Measurements from ENCODE around the gene POTEM.
"Not testable (repeated sequence)": the region's sequence is repeated elsewhere in the genome, so short reads cannot be mapped to it uniquely, and the experiment has no call there.

POTEM gene

DNA sequence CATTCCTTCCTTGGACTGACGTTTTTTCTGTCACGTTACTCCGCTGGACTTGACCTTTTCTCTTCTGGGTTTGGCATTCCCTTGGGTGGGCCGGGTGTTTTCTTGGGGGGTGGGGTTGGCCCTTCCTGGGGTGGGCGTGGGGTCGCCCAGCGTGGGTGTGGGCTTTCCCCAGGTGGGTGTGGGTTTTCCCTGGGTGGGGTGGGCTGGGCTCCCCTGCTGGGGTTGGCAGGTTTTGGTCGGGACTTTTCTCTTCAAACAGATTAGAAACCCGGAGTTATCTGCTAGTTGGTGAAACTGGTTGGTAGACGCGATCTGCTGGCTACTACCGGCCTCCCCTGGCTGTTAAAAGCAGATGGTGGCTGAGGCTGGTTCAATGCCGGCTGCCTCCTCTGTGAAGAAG, at the start of gene POTEM:
Gene POTEM, plus strand, starts transcription at position 301 of the 400 bp plus-strand sequence. Its CDS starts 52 bp downstream, at position 353.
- not testable (repeated sequence) for H3K36me3 ChIP-seq; H3K9ac ChIP-seq; H3K27me3 ChIP-seq; H3K27ac ChIP-seq; H3K4me3 ChIP-seq; H3K9me3 ChIP-seq (replicated peaks in 1 of 11); H4K20me1 ChIP-seq; H3K4me2 ChIP-seq; H3K4me1 ChIP-seq

DNA sequence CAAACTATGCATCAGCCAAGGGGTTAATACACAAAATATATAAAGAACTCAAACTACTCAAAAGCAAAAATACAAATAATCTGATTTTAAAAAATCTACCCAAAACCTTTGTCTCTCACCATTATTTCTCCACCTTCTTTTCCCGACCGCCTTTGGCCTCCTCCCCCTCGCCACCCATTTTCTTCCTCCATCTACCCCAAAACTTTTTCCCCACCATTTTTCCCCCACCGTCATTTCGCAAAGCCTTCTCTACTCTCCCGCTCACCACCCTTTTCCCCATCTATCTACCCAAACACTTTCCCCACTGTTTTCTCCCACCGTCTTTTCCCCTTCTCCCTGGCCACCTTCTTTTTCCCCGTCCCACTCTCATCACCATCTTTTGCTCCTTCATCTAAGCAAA, 48.9 kb upstream of the POTEM start:
- H3K4me2 ChIP-seq; H3K36me3 ChIP-seq; H3K27ac ChIP-seq; H4K20me1 ChIP-seq; H3K4me3 ChIP-seq; H3K4me1 ChIP-seq; H3K9ac ChIP-seq; H3K27me3 ChIP-seq; H3K9me3 ChIP-seq (replicated peaks in 1 of 11): not testable (repeated sequence)

DNA sequence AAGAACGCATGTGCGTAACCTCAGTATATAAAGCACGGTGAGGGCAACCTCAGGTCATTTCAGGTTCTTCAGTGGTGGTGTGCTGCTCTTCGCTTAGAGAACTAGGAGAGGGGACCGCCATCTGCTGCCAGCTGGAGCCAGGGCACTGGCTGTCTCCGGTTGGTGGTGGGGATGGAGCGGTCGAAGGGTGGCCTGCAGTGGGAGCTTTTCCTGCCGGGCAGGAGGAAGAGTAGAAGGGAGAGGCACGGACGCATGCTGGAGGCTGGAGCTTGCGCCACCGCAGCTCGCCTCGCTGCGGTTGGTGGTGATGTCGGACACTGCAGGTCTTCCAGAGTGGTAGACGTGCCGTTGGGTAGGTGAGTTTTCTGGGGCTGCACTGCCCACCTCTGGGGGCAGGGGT, 47.2 kb upstream of the POTEM start:
- not testable (repeated sequence) for H3K4me2 ChIP-seq; H3K9ac ChIP-seq; H3K27ac ChIP-seq; H3K4me1 ChIP-seq; H3K4me3 ChIP-seq; H3K27me3 ChIP-seq; H3K9me3 ChIP-seq (replicated peaks in 1 of 11); H3K36me3 ChIP-seq; H4K20me1 ChIP-seq

DNA sequence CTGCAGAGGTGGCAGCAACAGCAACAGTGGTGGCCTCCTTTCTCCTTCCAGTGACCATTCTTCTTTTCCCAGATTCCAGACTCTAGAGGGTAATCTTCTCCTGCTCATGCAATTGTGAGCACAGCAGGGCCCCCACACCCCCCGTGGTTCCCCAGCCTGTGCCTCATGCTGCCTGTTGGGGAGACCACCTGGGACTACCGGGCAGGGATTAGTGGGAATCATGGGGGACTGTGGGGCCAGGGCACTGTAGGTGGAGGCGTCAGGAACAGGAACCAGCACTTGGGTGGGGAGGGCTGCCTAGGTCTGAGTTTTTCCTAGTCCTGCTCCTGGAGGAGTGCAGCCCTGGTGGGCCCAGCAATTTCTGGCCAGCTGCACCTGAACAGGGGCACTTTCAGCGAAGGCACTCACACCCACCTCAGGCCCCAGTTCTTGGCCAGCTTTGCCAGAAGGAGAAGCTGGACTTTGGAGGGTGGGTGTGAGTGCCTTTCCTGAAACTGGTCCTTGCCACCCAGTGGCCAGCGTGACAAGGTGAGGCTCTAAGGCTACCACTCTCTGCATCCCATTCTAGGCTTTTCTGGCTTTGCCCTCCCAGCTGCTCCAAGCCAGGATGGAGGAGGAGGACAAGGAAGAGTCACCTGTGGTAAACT, 46.1 kb upstream of the POTEM start:
- not testable (repeated sequence) for H4K20me1 ChIP-seq; H3K4me2 ChIP-seq; H3K36me3 ChIP-seq; H3K27ac ChIP-seq; H3K9ac ChIP-seq; H3K4me1 ChIP-seq; H3K4me3 ChIP-seq; H3K27me3 ChIP-seq; H3K9me3 ChIP-seq (replicated peaks in 1 of 11)

DNA sequence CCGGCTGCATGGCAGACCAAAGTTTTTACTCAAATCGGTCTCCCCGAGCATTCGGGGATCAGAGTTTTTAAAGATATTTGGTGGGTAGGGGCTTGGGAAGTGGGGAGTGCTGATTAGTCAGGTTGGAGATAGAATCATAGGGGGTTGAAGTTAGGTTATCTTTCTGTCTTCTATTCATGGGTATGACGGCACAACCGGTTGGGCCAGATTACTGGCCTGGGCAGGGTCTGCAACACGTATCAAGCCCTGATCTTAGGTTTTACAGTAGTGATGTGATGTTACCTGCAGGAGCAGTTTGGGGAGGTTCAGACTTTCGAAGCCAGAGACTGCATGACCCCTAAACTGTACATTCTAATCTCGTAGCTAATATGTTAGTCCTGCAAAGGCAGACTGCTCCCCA, 30.4 kb upstream of the POTEM start:
- not testable (repeated sequence) for H3K4me2 ChIP-seq; H3K4me1 ChIP-seq; H3K4me3 ChIP-seq; H3K27me3 ChIP-seq; H3K9me3 ChIP-seq (replicated peaks in 1 of 11); H3K36me3 ChIP-seq; H3K9ac ChIP-seq; H4K20me1 ChIP-seq; H3K27ac ChIP-seq

DNA sequence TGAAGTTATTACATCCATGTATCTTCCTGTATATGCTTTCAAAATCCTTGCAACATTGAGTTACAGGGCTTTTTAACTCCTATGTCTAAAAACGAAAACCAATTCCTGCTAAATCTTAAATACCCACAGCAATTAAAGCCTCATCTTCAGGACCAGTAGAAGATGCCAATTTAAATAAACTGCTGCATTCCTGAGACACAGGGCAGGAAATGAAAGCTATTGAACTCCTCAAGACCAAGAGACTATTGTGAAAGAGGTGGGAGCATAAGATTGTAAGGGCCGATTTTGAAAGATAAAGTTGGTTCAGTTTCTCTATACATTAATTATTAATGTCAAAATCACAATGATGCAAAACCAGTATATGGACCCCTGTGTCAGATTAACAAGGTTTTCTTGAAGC, 28.5 kb upstream of the POTEM start:
- H3K27ac ChIP-seq; H3K4me2 ChIP-seq; H3K36me3 ChIP-seq; H3K9ac ChIP-seq; H3K27me3 ChIP-seq; H3K4me1 ChIP-seq; H4K20me1 ChIP-seq; H3K4me3 ChIP-seq; H3K9me3 ChIP-seq (replicated peaks in 1 of 11): not testable (repeated sequence)

DNA sequence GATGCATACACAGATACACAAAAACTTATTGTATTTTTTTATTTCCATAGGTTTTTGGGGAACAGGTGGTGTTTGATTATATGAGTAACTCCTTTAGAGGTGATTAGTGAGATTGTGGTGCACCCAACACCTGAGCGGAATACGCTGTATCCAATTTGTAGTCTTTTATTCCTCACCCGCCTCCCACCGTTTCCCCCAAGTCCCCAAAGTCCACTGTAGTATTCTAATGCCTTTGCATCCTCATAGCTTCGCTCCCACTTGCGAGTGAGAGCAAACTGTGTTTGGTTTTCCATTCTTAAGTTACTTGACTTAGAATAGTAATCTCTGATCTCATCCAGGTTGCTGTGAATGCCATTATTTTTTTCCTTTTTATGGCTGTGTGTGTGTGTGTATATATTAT, 17.3 kb upstream of the POTEM start:
- not testable (repeated sequence) for H3K4me3 ChIP-seq; H3K9me3 ChIP-seq (replicated peaks in 1 of 11); H3K27me3 ChIP-seq; H4K20me1 ChIP-seq; H3K9ac ChIP-seq; H3K36me3 ChIP-seq; H3K4me2 ChIP-seq; H3K4me1 ChIP-seq; H3K27ac ChIP-seq

DNA sequence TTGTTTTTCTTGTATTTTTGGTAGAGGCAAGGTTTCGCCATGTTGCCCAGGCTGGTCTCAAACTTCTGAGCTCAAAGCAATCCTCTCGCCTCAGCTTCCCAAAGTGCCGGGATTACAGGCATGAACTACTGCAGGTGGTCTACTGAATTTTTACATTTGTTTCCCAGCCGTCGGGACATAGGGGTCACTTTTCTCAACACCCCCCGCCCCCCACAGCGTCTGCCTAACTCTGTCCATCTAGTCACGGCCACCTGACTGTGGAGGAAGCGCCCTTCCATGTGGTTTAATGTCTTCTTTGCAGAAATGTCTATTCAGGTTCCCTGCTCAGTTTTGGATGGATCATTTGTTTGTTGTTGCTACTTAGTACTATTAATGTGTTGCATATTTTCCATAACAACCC, 14.1 kb upstream of the POTEM start:
- H3K4me2 ChIP-seq; H3K27ac ChIP-seq; H4K20me1 ChIP-seq; H3K27me3 ChIP-seq; H3K4me1 ChIP-seq; H3K9ac ChIP-seq; H3K9me3 ChIP-seq (replicated peaks in 1 of 11); H3K4me3 ChIP-seq; H3K36me3 ChIP-seq: not testable (repeated sequence)

DNA sequence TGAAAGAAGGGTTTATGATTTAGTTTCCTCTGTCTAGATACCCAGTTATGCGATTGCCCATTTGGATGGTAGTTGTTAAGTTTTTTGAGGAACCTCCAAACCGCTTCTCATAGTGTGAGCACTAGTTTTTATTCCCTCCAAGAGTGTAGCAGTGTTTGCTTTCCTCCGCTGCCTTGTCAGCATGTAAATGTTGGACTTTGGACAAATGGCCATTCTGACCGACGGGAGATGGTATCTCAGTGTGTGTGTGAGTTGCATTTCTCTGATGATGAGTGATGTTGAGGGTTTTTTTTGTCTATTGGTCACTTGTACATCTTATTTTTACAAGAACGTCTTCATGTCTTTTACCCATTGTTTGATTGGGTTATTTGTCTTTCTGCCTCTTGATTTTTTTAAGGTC, 11.4 kb upstream of the POTEM start:
- not testable (repeated sequence) for H3K9me3 ChIP-seq (replicated peaks in 1 of 11); H3K27ac ChIP-seq; H4K20me1 ChIP-seq; H3K27me3 ChIP-seq; H3K4me3 ChIP-seq; H3K4me1 ChIP-seq; H3K4me2 ChIP-seq; H3K36me3 ChIP-seq; H3K9ac ChIP-seq

DNA sequence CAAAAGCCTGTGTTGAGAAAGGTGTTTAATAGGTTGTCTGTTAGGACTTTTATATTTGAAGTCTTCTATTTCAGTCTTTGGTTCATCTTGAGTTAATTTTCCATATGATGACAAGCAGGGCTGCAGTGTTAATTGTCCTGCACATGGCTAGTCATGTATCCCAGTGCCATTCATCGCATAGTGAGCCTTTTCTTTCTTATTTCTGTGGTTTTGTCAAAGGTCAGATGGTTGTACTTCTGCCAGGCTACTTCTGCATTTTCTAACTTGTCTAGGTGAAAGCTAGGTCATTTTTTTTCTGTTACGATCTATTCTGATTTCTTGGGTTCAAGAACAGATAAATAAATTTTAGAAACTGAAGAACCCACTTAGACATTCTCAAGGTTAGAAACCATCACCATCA, 5.7 kb upstream of the POTEM start:
- not testable (repeated sequence) for H3K36me3 ChIP-seq; H3K4me2 ChIP-seq; H3K4me1 ChIP-seq; H3K4me3 ChIP-seq; H3K27me3 ChIP-seq; H3K9me3 ChIP-seq (replicated peaks in 1 of 11); H3K9ac ChIP-seq; H3K27ac ChIP-seq; H4K20me1 ChIP-seq

DNA sequence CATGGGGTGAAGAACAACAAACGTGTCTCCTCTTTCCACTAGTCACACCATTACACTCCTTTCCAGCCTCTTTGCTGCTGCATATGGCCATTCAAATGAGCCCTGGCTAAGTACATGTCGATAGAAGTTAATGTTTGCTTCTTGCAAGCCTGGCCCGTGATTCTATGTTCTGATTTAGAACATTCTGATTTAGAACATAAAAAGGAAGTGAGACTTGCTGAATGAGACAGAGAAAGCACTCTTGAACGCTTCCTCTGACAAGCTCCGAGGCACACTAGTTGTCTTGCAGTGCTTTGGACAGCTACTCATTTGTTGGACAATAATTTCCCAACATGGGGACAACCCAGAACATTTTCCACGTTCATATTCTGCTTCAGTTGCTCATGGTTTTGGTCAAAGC, 5.1 kb upstream of the POTEM start:
- H3K36me3 ChIP-seq; H3K4me1 ChIP-seq; H3K27ac ChIP-seq; H3K9ac ChIP-seq; H3K4me3 ChIP-seq; H3K4me2 ChIP-seq; H3K27me3 ChIP-seq; H4K20me1 ChIP-seq; H3K9me3 ChIP-seq (replicated peaks in 1 of 11): not testable (repeated sequence)

DNA sequence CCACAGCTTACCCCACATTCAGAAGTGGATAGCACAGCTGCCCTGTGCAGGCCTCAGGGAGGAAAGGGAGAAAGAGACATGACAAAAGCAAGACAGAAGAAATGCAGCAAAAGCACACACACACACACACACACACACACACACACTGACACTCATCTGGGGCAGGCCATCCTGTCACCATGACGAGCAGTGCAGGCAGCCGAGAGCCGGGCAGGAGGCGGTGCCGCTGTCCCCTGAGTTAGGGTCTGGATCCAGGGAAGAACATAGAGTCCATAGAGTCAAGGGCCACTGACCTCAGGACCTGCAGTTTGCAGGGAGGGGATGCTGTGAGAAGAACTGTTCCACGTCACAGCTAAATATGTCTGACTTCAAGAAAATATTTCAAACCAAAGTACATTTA, 4.0 kb upstream of the POTEM start:
- H3K36me3 ChIP-seq, H4K20me1 ChIP-seq: not testable (repeated sequence)

DNA sequence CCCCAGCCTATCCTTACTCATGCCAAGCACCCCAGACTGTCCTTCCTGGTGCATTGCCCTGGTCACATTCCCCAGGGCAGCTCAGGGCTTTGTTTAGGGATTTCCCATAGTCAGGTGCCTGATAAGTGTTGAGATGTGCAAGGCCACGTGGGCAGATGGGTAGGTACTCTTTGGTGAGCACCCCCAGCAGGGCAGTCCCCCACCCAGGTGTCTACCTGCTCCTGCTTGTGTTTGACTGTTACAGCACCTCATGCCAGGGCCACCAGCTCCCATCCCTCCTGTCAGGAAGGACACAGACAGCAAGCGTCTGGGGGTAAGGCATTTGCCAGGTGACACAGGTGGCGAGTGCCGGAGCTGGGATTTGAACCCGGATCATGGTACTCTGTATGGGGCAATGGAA, 2.4 kb upstream of the POTEM start:
- H3K4me2 ChIP-seq; H3K4me3 ChIP-seq; H3K9ac ChIP-seq; H3K9me3 ChIP-seq (replicated peaks in 1 of 11); H3K4me1 ChIP-seq; H3K27ac ChIP-seq; H3K27me3 ChIP-seq; H4K20me1 ChIP-seq; H3K36me3 ChIP-seq: not testable (repeated sequence)

More for the DNA sequence above, 4.0 kb upstream of the POTEM start:
- not testable (repeated sequence) for H3K27me3 ChIP-seq; H3K27ac ChIP-seq; H3K4me1 ChIP-seq; H3K4me3 ChIP-seq; H3K9me3 ChIP-seq (replicated peaks in 1 of 11); H3K9ac ChIP-seq
- H3K4me2 ChIP-seq, result peak overlapping the region in 3 of 11 experiments; percentile 23 to 32 (median 26); a peak in 1 of 22 replicates

DNA sequence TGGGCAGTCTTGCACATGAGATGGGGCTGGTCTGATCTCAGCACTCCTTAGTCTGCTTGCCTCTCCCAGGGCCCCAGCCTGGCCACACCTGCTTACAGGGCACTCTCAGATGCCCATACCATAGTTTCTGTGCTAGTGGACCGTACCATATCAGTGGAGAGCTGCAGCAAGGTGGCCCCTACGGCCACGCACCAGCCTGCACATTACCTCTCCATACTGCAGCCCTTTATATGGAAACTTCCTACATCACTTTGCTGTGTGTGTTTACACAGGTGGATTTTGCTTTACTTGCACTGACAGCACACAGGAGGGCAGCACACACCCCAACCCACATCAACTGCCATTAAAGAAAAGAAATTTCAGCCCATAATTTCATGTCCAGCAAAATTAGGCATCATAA, 35.3 kb downstream of the POTEM start:
- H3K4me1 ChIP-seq; H3K4me3 ChIP-seq; H4K20me1 ChIP-seq; H3K27ac ChIP-seq; H3K4me2 ChIP-seq; H3K9me3 ChIP-seq (replicated peaks in 1 of 11); H3K27me3 ChIP-seq; H3K9ac ChIP-seq; H3K36me3 ChIP-seq: not testable (repeated sequence)

DNA sequence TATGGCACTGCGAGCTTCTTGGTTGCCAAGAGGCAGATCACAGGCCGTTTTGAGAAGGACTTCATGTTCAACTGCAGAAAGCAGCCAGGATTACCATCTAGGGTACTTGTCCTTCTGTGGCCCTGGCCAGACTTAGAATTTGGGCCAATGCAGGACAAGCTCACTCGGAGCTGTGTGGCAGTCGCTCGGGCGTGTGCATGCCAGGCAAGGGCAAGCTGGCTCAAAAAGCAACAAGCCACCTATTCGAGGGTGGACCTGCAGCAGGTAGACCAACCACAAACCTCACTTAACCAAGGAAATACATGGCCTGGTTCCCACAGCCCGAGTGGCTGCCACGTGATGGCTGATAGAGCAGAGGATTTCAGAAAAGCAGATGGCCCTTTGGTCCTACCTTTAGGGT, 39.3 kb downstream of the POTEM start:
- not testable (repeated sequence) for H3K4me1 ChIP-seq; H3K9ac ChIP-seq; H4K20me1 ChIP-seq; H3K9me3 ChIP-seq (replicated peaks in 1 of 11); H3K4me3 ChIP-seq; H3K36me3 ChIP-seq; H3K27ac ChIP-seq; H3K27me3 ChIP-seq; H3K4me2 ChIP-seq
